Jurkat, Clone E6-1 (cell line): ENCODE data around the gene AARSD1.
"Not testable (repeated sequence)": the region's sequence is repeated elsewhere in the genome, so short reads cannot be mapped to it uniquely, and the experiment has no call there.

Experiments used
- DNase-seq: peaks from one replicate; pipeline ENCODE4 v3.0.0-alpha.2; 2011; ENCODE audit warnings: low read depth, low spot score
- H3K4me3 ChIP-seq: 2 replicates; pipeline ENCODE4 v1.5.1; 2011; ENCODE audit warnings: mild to moderate bottlenecking, low read length, control low read depth, moderate library complexity

AARSD1 gene

DNA sequence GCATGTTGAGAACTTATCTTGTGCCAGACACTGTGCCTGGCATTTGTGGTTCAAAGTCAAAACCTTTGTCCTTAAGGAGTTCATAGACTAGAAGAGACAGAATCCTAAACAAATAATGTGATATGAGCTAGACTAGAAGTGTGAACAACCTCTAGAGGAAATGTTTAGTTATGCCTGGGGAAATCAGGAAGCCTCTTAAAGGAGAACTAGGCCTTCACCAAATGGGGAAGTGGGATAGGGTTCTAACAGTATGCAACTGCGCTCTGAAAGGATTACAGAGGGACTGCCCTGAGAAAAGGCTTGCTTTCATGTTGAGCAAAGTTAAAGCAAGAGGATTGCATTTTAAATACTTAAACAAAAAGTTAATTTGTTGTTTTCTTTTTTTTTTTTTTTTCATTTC lies 21.0 kb upstream of the AARSD1 start:
- H3K4me3 ChIP-seq: no peak overlapping the region
- no peak for DNase-seq

DNA sequence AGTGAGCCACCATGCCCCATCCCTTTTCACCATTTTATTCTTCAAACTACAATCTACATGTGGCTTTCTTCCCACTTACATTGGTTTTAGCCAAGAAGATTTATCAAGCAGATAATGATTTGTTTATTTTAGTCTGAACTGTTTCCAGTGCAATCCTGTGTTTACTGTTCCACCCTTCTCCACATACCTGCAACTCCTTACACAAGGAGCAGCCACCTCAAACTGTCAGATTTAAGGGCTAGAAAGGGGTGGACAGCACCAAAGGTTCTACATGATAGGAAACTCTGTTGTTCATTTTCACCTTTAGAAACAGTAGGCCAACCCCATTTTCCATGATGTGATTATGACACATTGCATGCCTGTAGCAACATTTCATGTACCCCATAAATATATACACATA lies 18.0 kb upstream of the AARSD1 start:
- no peak for DNase-seq
- H3K4me3 ChIP-seq: no peak overlapping the region

DNA sequence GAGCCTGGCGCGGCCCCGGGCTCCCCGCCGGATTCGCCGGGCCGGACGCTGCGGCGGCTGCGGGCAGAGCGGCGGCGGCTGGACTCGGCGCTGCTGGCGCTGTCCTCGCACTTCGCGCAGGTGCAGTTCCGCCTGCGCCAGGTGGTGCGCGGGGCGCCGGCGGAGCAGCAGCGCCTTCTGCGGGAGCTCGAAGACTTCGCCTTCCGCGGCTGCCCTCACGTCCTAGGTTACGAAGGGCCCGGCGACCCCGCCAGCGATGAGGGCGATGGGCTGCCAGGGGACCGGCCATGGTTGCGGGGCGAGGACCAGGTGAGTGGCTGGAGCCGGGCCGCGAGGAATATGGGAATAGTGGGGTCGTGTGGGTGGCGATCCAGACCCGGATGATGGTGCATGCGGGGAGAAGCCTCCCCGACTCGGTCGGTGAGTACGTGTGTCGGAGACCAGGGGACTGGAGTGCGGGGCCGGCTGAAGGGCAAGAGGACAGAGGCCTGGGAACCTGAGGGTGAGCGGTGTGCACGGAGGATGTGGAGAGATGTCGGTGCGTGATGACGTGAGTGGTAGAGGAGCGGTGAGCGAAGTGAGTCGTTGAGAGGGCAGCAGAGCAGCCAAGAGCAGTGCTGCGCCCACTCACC lies 16.6 kb upstream of the AARSD1 start:
- peak; percentile 55 for DNase-seq
- peak overlapping the region; percentile 87 for H3K4me3 ChIP-seq

DNA sequence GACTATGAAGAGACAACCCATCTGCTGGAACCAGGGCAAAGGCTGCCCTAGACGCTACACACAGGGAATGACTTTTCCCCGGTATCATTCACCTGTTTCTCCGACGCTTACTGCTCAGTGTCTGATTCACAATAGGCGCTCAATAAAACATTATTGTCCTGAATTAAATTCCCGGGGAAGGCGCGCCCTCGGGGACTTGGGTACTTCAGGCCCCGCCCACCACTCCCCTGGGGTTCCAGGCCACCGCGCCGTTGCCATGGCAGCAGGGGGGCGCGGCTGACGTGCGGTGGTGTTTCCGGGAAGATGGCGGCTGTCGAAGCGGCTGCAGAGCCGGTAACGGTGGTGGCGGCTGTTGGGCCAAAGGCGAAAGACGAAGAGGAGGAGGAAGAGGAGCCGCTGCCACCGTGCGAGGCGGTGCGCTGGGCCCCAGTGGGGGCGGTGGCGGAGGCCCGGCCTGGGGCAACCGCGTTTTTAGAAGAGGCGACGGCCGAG lies 16.1 kb upstream of the AARSD1 start, which contains the start of gene RUNDC1:
RUNDC1 (plus strand) TSS at position 292 of the 492 bp plus-strand sequence; CDS start at position 304, 12 bp downstream.
- DNase-seq: peak; percentile 74
- peak within 1 kb of the TSS; percentile 87 for H3K4me3 ChIP-seq

DNA sequence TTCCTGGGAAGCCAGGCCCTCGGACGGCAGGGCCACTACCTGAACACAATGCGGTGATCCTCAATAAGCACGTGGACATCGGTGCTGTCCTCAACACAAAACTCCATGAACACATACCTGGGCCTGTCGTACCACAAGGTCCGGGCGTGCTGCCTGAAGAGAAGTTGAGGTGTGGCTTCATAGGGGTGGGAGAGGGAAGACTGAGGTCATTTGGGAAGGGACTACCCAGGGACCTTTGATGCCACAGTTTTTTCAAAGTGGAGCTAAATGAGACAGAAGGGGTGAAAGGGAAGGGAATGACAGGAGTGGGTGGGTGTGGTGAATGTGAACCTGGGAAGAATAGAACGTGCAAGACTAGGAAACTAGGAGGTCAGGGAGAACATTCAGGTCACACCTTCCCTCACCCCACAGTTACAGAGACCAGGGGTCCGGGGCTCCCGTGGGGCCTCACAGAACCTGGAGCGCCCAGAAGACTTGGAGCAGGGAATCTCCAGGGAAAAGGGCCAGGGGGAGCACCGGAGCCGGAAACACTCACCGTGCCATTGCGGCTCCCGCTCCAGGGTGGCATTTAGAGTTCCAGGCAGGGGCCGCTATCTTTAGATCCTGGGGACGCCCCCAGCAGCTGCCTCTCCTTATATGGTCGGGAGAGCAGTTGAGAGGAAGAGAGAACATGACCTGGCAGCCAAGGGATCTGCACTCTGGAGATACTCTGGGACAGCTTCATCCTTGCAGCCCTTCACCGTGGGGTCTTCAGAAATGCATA lies 15.4 kb upstream of the AARSD1 start, which contains the start of gene PTGES3L:
PTGES3L (minus strand) TSS at position 570 of the 763 bp plus-strand sequence; CDS start at position 543, 27 bp downstream.
- H3K4me3 ChIP-seq: peak within 1 kb of the TSS; percentile 87
- peak; percentile 60 for DNase-seq

DNA sequence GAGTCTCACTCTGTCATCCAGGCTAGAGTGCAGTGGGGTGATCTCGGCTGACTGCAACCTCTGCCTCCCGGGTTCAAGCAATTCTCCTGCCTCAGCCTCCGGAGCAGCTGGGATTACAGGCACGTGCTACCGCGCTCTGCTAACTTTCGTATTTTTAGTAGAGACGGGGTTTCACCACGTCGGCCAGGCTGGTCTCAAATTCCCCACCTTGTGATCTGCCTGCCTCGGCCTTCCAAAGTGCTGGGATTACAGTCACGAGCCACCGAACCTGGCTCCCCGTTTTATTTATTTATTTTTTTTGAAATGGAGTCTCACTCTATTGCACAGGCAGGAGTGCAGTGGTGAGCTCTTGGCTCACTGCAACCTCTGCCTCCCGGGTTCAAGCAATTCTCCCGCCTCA lies 11.4 kb upstream of the AARSD1 start:
- DNase-seq, H3K4me3 ChIP-seq: not testable (repeated sequence)

DNA sequence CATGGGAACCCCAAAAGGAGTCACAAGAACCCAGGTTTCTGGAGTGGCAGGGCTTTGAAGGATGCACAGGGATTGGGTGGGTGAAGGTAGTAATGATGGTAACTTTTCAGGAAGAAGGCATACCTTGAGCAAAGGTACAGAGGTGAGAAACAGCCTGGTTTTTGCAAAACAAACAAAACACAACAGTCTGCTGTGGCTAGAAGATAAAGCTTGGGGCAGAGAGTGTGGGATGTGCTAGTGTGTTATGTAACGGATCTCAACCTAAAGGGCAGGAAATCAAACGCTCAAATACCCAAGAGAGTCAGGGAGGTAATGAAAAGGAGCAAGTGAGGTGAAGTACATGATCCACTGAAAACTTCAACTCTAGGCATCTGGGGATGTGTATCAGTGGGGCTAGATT lies 11.0 kb upstream of the AARSD1 start:
- H3K4me3 ChIP-seq: no peak overlapping the region
- peak; percentile 42 for DNase-seq

DNA sequence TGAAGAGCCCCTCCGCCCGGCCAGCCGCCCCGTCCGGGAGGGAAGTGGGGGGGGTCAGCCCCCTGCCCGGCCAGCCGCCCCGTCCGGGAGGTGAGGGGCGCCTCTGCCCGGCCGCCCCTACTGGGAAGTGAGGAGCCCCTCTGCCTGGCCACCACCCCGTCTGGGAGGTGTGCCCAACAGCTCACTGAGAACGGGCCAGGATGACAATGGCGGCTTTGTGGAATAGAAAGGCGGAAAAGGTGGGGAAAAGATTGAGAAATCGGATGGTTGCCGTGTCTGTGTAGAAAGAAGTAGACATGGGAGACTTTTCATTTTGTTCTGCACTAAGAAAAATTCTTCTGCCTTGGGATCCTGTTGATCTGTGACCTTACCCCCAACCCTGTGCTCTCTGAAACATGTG lies 9.1 kb upstream of the AARSD1 start:
- not testable (repeated sequence) for DNase-seq

DNA sequence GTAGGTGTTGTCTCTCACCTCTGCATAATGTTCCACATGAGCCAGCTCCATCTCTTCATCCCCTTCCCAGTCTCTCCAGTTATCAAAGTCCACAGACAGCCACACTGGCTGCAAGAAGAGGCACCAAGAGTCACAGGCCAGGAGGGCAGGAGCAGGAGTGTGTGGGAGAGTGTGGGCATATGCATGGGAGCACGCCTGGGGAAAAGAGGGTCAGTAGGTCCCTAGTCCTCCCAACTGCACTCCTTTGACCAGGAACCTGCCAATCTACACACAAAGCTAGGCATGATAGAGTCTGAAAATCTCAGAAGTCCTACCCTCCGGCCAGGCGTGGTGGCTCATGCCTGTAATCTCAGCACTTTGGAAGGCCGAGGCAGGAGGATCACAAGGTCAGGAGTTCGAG lies 7.3 kb upstream of the AARSD1 start:
- no peak for DNase-seq
- no peak overlapping the region for H3K4me3 ChIP-seq

More for the DNA sequence above, 9.1 kb upstream of the AARSD1 start:
- H3K4me3 ChIP-seq: not testable (repeated sequence)

DNA sequence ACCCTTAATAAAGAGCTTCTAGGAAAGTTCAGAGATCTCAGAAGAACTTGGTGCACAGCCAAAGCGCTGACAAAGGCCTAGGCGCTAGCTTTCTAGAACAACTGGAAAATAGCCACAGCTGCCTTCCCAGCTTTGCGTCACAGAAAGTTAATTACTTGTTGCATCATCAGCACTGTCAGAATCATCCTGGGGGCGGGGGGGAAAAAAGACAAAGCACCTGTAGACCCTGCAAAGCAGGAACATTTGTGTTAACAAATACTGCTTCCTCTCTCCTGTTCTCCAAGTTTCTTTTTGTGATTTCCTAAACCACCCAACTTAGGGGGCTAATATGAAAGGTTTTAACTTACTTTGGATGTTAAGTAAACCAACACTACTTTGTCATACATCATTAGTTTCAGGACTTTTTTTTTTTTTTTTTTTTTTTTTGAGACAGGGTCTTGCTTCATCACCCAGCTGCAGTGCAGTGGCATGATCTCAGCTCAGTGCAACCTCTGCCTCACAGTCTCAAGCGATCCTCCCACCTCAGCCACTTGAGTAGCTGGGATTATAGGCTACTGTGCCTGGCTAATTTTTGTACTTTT lies 4.8 kb upstream of the AARSD1 start:
- no peak overlapping the region for H3K4me3 ChIP-seq
- no peak for DNase-seq

DNA sequence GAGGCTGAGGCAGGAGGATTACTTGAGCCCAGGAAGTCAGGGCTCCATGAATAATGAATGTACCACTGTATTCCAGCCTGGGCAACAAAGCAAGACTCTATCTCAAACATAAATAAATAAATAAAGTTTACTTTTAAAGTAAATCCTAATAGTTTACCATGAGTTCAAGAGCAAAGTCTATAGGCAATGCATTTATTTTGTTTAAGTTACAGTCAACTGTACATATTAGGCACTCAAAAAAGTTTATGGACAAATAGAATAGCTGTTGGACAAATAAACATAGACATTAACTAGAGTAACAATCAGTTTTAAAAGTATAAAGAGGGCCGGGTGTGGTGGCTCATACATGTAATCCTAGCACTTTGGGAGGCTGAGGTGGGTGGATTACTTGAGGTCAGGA lies 3.7 kb upstream of the AARSD1 start:
- no peak for DNase-seq

DNA sequence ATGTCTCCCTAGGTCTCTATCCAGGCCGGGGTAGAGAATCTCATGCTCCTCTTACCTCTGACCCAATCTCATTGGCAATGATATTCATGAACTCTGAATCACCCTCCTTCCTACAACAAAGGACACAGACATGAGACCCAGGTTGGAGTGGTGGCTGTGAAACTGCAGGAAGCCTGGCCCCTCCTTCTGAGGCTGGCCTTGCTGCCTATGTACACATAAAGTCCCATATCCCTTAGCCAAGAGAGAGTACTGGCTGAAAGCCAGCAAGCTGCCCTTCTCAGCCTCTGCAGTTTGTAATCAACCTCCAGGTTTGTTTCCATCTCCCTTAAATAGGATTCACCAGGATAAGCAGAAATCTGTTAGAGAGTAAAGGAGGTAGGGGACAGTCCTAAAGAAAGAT lies 10.6 kb downstream of the AARSD1 start:
- H3K4me3 ChIP-seq: no peak overlapping the region
- no peak for DNase-seq

More for the DNA sequence above, 3.7 kb upstream of the AARSD1 start:
- no peak overlapping the region for H3K4me3 ChIP-seq

DNA sequence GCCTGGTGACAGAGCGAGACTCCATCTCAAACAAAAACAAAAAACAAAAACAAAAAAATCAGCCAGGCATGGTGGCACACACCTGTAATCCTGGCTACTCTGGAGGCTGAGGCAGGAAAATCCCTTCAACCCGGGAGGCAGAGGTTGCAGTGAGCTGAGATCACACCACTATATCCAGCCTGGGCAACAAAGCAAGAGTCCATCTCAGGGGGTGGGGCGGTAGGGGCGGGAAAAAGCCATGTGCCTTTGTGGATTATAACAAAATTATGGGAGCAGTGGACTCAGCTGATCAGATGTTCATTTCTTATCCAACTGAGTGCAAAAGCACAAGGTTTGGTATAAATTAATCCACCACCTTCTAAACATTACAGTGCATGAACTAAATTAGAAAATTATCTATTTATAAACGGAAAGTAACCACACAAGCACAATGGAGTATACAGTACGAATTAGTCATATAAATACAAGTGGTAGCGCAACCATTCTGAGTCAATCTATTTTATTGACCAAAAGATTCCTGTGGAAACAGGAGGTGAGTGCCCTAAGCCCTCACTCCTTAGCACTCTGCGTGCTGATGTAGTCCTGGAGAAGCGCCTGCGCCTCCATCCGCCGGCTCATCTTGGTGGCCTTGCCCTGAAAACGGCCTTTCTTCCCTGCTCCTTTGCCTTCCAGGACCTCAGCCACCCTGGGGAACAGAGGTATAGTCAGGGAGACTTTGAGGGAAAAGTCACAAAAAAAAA lies 14.0 kb downstream of the AARSD1 start:
- no peak overlapping the region for H3K4me3 ChIP-seq

DNA sequence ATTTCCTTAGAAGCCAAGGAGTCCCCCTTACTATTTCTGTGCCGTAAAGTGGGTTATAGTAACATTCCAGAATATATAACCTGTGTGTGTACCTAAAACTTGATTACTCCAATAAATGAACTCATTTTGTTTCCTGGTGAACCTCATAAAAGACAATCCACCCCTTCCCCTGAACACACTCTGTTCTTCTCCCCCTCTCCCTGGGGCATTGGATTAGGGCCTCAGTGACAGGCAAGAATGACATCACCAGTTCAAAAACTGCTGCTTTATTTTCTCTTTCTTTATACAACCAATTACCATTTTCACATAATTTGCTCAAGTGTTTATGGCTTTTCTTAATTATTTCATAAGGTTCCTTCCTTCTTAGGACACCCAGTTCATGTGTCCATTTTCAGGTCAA lies 17.4 kb downstream of the AARSD1 start:
- no peak for DNase-seq
- no peak overlapping the region for H3K4me3 ChIP-seq

More for the DNA sequence above, 14.0 kb downstream of the AARSD1 start:
- no peak for DNase-seq

DNA sequence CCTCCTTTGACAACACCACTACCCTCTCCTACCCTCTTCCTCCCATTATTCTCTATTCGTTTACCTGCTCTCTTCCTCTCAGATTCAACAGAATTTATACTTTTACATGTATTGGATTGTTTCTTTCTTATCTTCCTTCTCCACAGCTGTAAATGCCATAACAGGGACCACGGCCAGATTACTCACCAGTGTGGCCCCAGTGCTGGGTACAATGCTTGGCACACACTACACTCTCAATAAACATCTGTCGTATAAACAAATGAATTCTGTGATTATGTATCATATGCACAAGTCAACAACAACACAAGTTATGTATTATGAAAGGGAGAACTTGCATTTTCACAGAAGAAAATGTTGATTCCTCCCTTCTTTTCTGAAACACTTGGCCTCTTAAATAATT lies 20.0 kb downstream of the AARSD1 start:
- no peak overlapping the region for H3K4me3 ChIP-seq
- no peak for DNase-seq

DNA sequence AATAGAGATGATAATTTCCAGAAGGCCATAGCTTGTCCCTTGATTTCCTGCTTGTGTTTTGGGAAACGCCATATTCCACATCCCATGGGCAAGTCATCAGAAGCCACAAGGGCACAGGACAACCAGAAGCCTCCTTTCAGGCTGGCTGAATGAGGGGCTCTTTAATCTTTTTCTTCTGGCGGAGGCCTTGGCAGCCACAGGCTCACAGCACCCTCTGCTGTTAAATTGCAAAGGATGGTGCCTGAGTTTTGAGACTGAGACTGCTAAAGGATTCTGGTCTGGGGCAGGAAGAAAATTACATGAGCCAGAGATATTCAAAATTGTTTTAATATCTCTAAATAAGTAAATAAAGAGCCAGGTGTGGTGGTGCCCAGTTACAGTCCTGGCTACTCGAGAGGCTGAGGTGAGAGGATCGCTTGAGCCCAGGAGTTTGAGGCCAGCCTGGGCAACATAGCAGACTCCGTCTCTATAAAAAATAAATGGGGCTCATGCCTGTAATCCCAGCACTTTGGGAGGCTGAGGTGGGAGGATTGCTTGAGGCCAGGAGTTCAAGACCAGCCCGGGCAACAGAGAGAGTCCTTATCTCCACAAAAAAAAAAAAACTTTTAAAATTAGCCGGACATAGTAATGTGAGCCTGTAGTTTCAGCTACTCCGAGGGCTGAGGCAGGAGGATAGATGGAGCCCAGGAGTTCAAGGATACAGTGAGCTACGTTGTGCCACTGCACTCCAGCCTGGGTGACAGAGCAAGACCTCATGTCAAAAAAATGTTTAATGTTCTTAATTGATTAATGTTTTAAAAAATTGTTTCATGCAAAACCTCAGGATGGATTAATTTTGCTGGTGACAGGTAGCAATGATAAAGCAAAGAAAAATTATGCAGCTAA lies 26.3 kb downstream of the AARSD1 start:
- H3K4me3 ChIP-seq: no peak overlapping the region
- peak; percentile 51 for DNase-seq

DNA sequence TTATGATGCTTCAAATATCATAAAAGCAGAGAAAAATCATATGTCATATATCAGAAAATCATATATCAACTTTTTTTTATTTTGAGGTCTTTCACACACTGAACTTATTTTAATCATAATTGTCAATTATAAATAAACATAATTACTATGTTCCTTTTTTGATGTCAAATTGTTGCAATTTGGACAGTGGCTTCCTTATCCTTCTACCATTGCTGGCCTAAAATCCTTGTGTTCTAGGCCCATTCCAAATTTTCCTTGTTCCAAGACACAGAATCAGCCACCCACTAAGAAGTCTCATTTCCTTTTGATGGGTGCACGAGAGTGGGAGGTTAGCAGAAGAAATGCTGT lies 34.8 kb downstream of the AARSD1 start:
- no peak for DNase-seq
- H3K4me3 ChIP-seq: no peak overlapping the region

DNA sequence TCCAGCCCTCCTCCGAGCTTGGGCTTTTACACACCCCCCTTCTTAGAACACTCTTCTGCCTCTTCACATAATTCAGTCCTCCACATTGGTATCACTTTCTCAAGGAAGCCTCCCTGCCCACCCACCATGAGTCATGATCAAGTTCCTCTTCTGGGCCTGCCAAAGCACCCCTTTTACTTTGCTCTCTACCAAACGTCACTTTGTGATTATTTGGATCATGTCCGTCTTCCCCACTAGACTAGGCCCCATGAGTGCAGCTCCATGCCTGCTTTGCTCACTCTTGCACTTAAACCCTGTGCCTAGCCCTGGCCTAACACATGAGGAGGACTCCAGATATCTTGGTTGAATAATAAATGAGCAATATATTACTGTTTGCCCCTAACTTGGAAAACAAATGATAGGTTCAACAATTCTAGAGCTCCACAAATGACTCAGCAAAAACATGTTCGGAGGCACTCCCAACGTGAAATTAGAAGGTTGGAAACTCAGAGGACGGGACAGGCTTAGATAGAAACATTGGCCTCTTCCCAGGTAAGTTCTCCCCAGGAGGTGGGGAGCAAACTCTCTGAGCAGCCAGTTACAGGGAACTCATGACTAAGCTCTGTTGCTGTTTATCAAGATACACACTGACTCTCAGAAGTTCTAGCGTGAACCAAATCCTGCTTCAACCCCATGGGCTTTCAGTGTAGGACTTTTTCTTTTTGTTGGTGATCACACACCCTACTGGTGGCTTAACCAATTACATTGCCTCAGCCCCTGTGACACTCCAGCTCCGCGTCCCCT lies 35.3 kb downstream of the AARSD1 start:
- DNase-seq: peak; percentile 55
- no peak overlapping the region for H3K4me3 ChIP-seq
